Esophagus squamous epithelium (tissue), 4 donors: ENCODE data around the gene CUL7.

Source experiments
- CTCF ChIP-seq, 6 experiments: fragments of 450-650 bp in 4 of 6; fragments of 200-600 bp in 2 of 6; sonication (generic) in 2 of 6; IDR thresholded peaks; one replicate each; pipeline ENCODE4 v1.5.1; 2016 to 2019; ENCODE audit warnings: antibody characterized with exemption in 6 of 6, mild to moderate bottlenecking in 4 of 6, moderate library complexity in 4 of 6
- POLR2A ChIP-seq, 4 donors: fragments of 450-650 bp; IDR thresholded peaks; one replicate each; pipeline ENCODE4 v1.6.1; 2017; ENCODE audit warnings: antibody characterized with exemption in 4 of 4, mild to moderate bottlenecking in 4 of 4, moderate library complexity in 3 of 4

DNA sequence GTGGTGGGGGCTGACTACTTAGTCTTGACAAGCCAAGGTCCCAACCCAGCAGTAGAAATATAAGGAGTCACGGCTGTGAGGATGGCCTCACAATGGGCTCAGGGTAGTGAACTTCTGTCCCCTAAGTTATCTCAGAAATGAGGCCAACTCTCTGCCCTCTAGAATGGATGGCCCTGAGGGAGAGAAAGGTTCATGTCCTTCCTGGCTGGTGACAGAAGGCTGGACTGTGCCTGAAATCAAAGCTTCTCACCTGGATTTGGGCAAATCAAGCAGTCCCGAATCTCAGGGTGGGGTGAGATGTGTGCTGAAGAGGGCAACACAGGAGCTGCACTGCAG is 19.5 kb downstream of the CUL7 start:
- no peak for TF ChIP-seq CTCF (IDR thresholded peaks at IDR 0.05)
- no peak for TF ChIP-seq POLR2A (IDR thresholded peaks at IDR 0.05)
